ENCODE results near the gene ZNRF3. TPM values are rescaled to one million over a fixed set of nuclear protein-coding genes. Genes with fewer than 3 reads are reported as not detected.

Gene ZNRF3
- total RNA-seq, 4 donors from 2014 or later: 10.4 to 18.0 (median 14.2) TPM

DNA sequence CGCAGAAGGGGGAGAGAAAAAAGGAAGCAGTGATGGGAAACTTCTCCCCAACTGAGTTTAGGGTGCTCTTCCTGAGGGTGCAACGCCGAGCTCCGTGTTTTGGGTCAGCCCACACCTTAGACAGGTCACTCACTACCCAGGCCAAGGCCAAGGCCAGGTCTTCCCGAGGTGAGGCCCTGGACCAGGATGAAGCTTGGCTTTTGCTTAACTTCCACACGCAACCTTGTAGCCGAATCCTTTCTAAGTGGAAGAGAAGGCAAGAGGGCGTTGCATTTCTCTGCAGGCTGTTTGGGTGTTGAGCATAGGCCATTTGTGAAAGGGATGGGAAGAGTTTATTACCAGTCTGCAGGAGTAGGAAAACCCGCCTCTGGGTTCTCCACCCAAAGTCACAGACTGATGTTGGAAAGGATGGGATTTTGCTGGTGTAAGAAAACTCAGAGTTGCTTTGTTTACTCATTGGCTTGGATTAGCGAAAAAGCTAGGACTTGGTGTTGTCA, 191.0 kb downstream of the ZNRF3 start:
- no peaks in the 10 kb centered on the region for H3K27me3 ChIP-seq
- 63 to 64% methylated on average over 10 of the region's 10 CpGs for WGBS, 2 donors
- H3K27ac ChIP-seq: peak overlapping the region; percentile 47 to 74 (median 50)
- peak overlapping the region in 2 of 3 donors; percentile 81 to 83 for H3K4me3 ChIP-seq (replicated peaks in 1 of 3)
- no peaks in the 10 kb centered on the region for H3K36me3 ChIP-seq
- TF ChIP-seq POLR2A (IDR thresholded peaks at IDR 0.05): no peak
- H3K9me3 ChIP-seq: no peaks in the 10 kb centered on the region
- intact Hi-C loops (cut with DNase I): loop anchor here (10.0 kb wide), 1 partner anchor 80 kb away; no protein-coding TSS in a partner anchor
- peaks cover 31 to 44% of the 10 kb centered on the region in 2 donors for H3K4me1 ChIP-seq
- DNase-seq: no peak

DNA sequence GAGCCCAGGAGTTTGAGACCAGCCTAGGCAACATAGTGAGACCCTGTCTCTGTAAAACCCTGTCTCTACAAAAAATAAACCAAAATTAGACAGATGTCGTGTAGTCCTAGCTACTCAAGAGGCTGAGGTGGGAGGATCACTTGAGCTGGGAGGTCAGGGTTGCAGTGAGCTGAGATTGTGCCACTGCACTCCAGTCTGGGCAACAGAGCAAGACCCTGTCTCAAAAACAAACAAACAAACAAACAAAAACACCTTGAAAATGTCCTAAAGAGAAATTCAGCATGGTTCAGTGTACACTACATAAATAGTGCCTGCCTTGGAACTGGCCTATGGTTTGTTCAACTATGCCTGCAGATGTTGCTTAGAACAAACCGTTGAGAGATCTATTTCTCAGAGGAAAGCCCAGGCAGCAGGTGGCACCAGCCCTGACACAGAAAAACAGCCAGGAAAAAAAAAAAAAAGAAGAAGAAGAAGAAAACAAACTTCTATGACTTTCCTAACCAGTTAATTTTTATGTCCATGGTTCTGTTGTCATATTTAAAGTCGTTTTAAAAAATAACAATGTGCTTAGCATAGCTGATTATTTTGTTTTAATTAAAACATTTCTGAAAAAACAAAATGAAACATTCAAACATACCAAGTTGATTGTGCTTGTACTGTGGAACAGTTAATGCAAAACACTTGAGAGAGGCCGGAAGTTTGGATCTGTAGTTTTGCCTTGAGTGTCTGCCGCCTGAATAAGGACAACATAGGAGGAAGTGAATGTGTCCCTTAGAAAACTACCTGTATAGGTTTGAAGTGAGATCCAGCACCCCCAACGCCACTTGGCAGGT, 194.9 kb downstream of the ZNRF3 start:
- Histone ChIP-seq H3K9me3 (no peaks in the 10 kb centered on the region), H3K36me3 (no peaks in the 10 kb centered on the region), H3K4me3 (replicated peaks in 1 of 3) (no peak overlapping the region), H3K4me1 (peaks cover 55 to 56% of the 10 kb centered on the region in 2 donors), H3K27ac (peak overlapping the region; percentile 1 to 62 (median 43)), H3K27me3 (no peaks in the 10 kb centered on the region)
- peak in 1 of 2 donors; percentile 21 for DNase-seq
- intact Hi-C loops (cut with DNase I): loop anchor here (10.0 kb wide), 1 partner anchor 77 kb away; no protein-coding TSS in a partner anchor
- TF ChIP-seq, protein P1, sequence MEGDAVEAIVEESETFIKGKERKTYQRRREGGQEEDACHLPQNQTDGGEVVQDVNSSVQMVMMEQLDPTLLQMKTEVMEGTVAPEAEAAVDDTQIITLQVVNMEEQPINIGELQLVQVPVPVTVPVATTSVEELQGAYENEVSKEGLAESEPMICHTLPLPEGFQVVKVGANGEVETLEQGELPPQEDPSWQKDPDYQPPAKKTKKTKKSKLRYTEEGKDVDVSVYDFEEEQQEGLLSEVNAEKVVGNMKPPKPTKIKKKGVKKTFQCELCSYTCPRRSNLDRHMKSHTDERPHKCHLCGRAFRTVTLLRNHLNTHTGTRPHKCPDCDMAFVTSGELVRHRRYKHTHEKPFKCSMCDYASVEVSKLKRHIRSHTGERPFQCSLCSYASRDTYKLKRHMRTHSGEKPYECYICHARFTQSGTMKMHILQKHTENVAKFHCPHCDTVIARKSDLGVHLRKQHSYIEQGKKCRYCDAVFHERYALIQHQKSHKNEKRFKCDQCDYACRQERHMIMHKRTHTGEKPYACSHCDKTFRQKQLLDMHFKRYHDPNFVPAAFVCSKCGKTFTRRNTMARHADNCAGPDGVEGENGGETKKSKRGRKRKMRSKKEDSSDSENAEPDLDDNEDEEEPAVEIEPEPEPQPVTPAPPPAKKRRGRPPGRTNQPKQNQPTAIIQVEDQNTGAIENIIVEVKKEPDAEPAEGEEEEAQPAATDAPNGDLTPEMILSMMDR (IDR thresholded peaks at IDR 0.05): peak in 2 of 6 experiments; percentile 6 to 20
- no peak for TF ChIP-seq POLR2A (IDR thresholded peaks at IDR 0.05)
- 42 to 49% methylated on average over 6 of the region's 6 CpGs for WGBS, 2 donors

- intact Hi-C loops (cut with DNase I): loop anchor here (10.0 kb wide), 1 partner anchor 76 kb away; no protein-coding TSS in a partner anchor
- TF ChIP-seq, protein P1 (IDR thresholded peaks at IDR 0.05): no peak
- no peak for TF ChIP-seq POLR2A (IDR thresholded peaks at IDR 0.05)
- DNase-seq: no peak
- peak overlapping the region; percentile 1 to 62 (median 43) for H3K27ac ChIP-seq
- no peaks in the 10 kb centered on the region for H3K36me3 ChIP-seq
- WGBS, 2 donors: 79% methylated on average over 6 of the region's 6 CpGs
- H3K9me3 ChIP-seq: no peaks in the 10 kb centered on the region
- H3K27me3 ChIP-seq: no peaks in the 10 kb centered on the region
- peaks cover 61 to 62% of the 10 kb centered on the region in 2 donors for H3K4me1 ChIP-seq
- no peak overlapping the region for H3K4me3 ChIP-seq (replicated peaks in 1 of 3)
Measured at GRCh38 chr22:29078869-29079207, 195.5 kb downstream of the ZNRF3 start.

GRCh38 chr22:29079218-29079901, 196.0 kb downstream of the ZNRF3 start:
- H3K36me3 ChIP-seq: no peaks in the 10 kb centered on the region
- H3K27ac ChIP-seq: peak overlapping the region in 2 of 3 donors; percentile 43 to 62
- intact Hi-C loops (cut with DNase I): loop anchor here (10.0 kb wide), 1 partner anchor 75 kb away; no protein-coding TSS in a partner anchor
- TF ChIP-seq, protein P1 (IDR thresholded peaks at IDR 0.05): no peak
- TF ChIP-seq POLR2A (IDR thresholded peaks at IDR 0.05): no peak
- WGBS, 2 donors: 64 to 73% methylated on average over 8 of the region's 8 CpGs
- peaks cover 61 to 62% of the 10 kb centered on the region in 2 donors for H3K4me1 ChIP-seq
- no peak for DNase-seq
- H3K9me3 ChIP-seq: no peaks in the 10 kb centered on the region
- no peak overlapping the region for H3K4me3 ChIP-seq (replicated peaks in 1 of 3)
- H3K27me3 ChIP-seq: no peaks in the 10 kb centered on the region

DNA sequence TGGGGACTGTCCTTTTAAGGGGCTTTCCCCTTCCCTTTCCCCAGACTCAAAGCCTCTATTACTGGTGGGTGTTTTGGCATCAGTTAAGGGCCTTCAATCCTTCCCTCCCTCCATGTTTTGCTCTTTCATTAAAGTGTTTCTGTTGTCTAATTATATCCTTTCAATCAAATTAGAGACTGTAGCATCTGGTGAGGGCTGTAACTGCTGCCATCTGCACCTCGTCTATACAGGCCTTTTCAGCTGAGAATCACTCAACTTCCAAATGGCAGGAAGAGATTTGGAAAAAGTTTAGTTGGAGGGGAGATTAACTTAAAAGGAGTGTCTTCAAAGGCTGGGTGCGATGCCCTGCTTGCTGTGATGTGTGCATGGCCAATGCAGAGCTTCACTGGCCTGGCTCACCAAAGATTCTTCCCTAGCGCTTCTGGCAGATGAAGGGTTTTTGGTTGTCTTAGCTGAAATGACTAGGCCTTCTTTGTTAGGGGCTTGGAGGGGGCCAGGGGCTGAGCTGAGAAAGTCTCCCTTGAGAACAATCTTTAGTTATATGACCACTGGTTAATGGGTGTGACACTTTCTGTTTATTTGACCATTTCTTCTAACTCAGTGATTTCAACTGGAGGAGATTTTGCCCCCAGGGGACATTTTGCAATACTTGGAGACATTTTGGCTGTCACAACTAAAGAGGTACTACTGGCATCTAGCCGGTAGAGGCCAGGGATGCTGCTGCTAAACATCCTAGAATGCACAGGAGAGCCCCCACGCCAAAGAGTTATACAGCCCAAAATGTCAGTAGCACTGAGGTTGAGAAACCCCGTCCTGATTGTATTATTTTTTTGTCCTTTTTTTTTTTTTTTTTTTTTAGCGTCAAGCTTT, 197.0 kb downstream of the ZNRF3 start:
- Histone ChIP-seq H3K4me1 (peaks cover 56 to 62% of the 10 kb centered on the region in 2 donors), H3K9me3 (no peaks in the 10 kb centered on the region), H3K27me3 (no peaks in the 10 kb centered on the region), H3K4me3 (replicated peaks in 1 of 3) (no peak overlapping the region), H3K36me3 (no peaks in the 10 kb centered on the region), H3K27ac (peak overlapping the region; percentile 26 to 43 (median 32))
- TF ChIP-seq POLR2A (IDR thresholded peaks at IDR 0.05): no peak
- TF ChIP-seq, protein P1 (IDR thresholded peaks at IDR 0.05): no peak
- intact Hi-C loops (cut with DNase I): no loop called here
- peak in 1 of 2 donors; percentile 22 for DNase-seq
- WGBS, 2 donors: 83 to 84% methylated on average over 7 of the region's 7 CpGs
